BE2C (cell line): ENCODE measurements around the gene FXN.

ENCODE experiments used
- DNase-seq: peaks from one replicate; pipeline ENCODE4 v3.0.0-alpha.2; 2020
- H3K27me3 ChIP-seq: fragments of 250-450 bp; sonication (Bioruptor Pico); 2 replicates; pipeline ENCODE4 v1.5.1; 2020; ENCODE audit warnings: mild to moderate bottlenecking
- H3K36me3 ChIP-seq: fragments of 250-450 bp; sonication (Bioruptor Pico); 2 replicates; pipeline ENCODE4 v1.5.1; 2020; ENCODE audit warnings: mild to moderate bottlenecking
- H3K4me1 ChIP-seq: fragments of 250-450 bp; sonication (Bioruptor Pico); 2 replicates; pipeline ENCODE4 v1.5.1; 2020
- H3K4me3 ChIP-seq: 2 replicates; pipeline ENCODE4 v1.5.1; 2011; ENCODE audit warnings: low read depth, low read length
- H3K9me3 ChIP-seq: fragments of 250-450 bp; sonication (Bioruptor Pico); 2 replicates; pipeline ENCODE4 v1.5.1; 2020
- TF ChIP-seq, protein P1 (sequence below): IDR thresholded peaks from 2 replicates; pipeline ENCODE4 v1.5.1; 2012; ENCODE audit warnings: mild to moderate bottlenecking, low read depth, low read length

FXN gene

DNA sequence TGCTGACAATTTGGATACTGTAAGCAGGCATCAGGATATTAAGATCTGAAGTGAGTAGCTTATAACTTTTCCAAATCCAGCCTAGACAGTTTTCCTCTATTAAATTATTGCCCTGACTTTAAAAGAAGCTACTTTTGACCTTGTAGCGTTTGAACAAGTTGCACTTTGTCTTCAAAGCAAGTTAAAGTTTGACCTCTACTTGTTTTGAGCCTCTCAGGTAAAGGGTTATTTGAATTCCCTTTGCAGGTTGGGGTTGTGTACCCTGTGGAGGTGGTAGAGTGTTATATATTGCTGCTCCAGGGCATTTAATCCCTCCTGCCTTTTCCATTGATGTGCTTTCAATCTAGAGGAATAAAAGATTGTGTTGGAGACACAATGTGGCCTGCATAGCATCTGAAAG, 30.1 kb downstream of the FXN start:
- H3K36me3 ChIP-seq = peaks cover 16% of the 10 kb centered on the region
- H3K4me1 ChIP-seq = no peaks in the 10 kb centered on the region
- TF ChIP-seq, protein P1, sequence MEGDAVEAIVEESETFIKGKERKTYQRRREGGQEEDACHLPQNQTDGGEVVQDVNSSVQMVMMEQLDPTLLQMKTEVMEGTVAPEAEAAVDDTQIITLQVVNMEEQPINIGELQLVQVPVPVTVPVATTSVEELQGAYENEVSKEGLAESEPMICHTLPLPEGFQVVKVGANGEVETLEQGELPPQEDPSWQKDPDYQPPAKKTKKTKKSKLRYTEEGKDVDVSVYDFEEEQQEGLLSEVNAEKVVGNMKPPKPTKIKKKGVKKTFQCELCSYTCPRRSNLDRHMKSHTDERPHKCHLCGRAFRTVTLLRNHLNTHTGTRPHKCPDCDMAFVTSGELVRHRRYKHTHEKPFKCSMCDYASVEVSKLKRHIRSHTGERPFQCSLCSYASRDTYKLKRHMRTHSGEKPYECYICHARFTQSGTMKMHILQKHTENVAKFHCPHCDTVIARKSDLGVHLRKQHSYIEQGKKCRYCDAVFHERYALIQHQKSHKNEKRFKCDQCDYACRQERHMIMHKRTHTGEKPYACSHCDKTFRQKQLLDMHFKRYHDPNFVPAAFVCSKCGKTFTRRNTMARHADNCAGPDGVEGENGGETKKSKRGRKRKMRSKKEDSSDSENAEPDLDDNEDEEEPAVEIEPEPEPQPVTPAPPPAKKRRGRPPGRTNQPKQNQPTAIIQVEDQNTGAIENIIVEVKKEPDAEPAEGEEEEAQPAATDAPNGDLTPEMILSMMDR = no peak
- H3K9me3 ChIP-seq = no peaks in the 10 kb centered on the region
- no peak overlapping the region for H3K4me3 ChIP-seq
- no peak for DNase-seq
- H3K27me3 ChIP-seq = no peaks in the 10 kb centered on the region

GRCh38 chr9:69066955-69067354, 31.4 kb downstream of the FXN start:
- no peak for DNase-seq
- Histone ChIP-seq H3K27me3 (no peaks in the 10 kb centered on the region), H3K4me3 (no peak overlapping the region), H3K4me1 (no peaks in the 10 kb centered on the region; the same call in 1 of the 2 replicates), H3K36me3 (peaks cover 16% of the 10 kb centered on the region), H3K9me3 (no peaks in the 10 kb centered on the region)
- TF ChIP-seq, protein P1 = no peak

DNA sequence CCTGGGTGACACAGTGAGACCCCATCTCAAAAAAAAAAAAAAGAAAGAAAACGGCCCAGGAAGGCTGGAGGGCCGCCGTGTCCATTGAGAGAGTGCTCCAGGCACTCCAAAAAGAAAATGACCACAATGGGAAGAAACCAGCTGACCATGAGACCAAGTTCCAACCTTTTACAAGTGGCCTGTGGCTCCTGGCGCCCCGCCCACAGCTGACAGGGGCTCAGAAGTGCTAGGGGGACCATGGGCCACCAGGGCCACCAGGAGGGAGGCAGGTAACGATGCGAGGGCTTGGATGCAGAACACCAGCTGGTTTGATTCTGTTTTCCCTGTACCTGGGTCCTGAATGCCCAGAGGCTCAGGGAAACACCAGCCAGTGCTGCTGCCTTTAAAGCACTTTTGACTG, 34.6 kb downstream of the FXN start:
- Histone ChIP-seq H3K4me1 (no peaks in the 10 kb centered on the region; the same call in 1 of the 2 replicates), H3K27me3 (no peaks in the 10 kb centered on the region), H3K4me3 (no peak overlapping the region), H3K9me3 (no peaks in the 10 kb centered on the region), H3K36me3 (peaks cover 13% of the 10 kb centered on the region)
- TF ChIP-seq, protein P1 = no peak
- no peak for DNase-seq

DNA sequence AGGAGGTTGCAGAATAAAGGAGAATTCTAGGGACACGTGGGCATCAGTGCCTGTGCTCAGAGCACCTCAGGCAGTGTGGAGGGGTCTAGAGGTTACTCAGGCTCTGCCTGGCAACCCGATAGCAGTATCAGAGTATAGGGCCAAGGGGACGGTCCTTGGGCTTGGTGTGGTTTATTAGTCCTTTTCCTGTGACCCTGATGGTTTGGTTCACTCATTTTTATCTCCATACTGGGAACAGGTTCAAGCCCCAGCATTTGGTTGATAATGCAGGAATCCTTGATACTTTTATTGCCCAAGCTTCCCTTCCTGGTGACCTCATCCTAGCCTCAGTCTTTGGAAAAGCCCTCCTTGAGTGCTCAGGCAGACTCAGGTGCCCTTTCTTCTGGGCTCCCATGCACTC, 35.5 kb downstream of the FXN start:
- TF ChIP-seq, protein P1 = no peak
- Histone ChIP-seq H3K27me3 (no peaks in the 10 kb centered on the region), H3K4me1 (no peaks in the 10 kb centered on the region; the same call in 1 of the 2 replicates), H3K36me3 (peaks cover 9% of the 10 kb centered on the region), H3K9me3 (no peaks in the 10 kb centered on the region), H3K4me3 (no peak overlapping the region)
- no peak for DNase-seq

- H3K4me1 ChIP-seq = no peaks in the 10 kb centered on the region; the same call in 1 of the 2 replicates
- no peak overlapping the region for H3K4me3 ChIP-seq
- TF ChIP-seq, protein P1 = no peak
- H3K36me3 ChIP-seq = no peaks in the 10 kb centered on the region; the same call in 1 of the 2 replicates
- H3K27me3 ChIP-seq = no peaks in the 10 kb centered on the region
- no peak for DNase-seq
- no peaks in the 10 kb centered on the region for H3K9me3 ChIP-seq
Observed at GRCh38 chr9:69073103-69073502, 37.6 kb downstream of the FXN start.

DNA sequence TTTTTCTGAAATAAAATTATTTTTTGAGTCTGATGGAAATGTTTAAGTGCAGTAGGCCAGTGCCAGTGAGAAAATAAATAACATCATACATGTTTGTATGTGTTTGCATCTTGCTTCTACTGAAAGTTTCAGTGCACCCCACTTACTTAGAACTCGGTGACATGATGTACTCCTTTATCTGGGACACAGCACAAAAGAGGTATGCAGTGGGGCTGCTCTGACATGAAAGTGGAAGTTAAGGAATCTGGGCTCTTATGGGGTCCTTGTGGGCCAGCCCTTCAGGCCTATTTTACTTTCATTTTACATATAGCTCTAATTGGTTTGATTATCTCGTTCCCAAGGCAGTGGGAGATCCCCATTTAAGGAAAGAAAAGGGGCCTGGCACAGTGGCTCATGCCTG, 39.2 kb downstream of the FXN start:
- no peaks in the 10 kb centered on the region; the same call in 1 of the 2 replicates for H3K36me3 ChIP-seq
- no peak for DNase-seq
- H3K9me3 ChIP-seq = no peaks in the 10 kb centered on the region
- TF ChIP-seq, protein P1 = no peak
- H3K4me3 ChIP-seq = no peak overlapping the region
- H3K4me1 ChIP-seq = no peaks in the 10 kb centered on the region; the same call in 1 of the 2 replicates
- no peaks in the 10 kb centered on the region for H3K27me3 ChIP-seq
